ENCODE measurements around the gene KRT79.

Gene KRT79

DNA sequence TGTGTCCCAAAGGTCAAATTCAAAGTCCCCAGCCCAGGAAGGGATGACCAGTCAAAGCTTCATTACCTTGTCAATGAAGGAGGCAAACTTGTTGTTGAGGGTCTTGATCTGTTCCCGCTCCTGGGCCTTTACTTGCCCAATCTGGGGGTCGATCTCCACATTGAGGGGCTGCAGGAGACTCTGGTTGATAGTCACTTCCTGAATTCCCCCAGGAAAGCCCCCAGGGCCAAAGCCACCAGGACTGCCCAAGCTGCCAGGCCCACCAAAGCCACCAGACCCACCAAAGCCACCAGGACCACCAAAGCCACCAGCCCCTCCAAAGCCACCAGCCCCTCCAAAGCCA lies 38.8 kb downstream of the KRT79 start:
- in situ Hi-C loops (cut with MboI; ENCODE audit: low sequenced_read_pairs), result loop anchor here (10.0 kb wide), 1 partner anchor 69 kb away; no protein-coding TSS in a partner anchor

GRCh38 chr12:52794479-52795331 lies 39.4 kb downstream of the KRT79 start:
- in situ Hi-C loops (cut with MboI; ENCODE audit: low sequenced_read_pairs), result loop anchor here (10.0 kb wide), 1 partner anchor 70 kb away; no protein-coding TSS in a partner anchor

DNA sequence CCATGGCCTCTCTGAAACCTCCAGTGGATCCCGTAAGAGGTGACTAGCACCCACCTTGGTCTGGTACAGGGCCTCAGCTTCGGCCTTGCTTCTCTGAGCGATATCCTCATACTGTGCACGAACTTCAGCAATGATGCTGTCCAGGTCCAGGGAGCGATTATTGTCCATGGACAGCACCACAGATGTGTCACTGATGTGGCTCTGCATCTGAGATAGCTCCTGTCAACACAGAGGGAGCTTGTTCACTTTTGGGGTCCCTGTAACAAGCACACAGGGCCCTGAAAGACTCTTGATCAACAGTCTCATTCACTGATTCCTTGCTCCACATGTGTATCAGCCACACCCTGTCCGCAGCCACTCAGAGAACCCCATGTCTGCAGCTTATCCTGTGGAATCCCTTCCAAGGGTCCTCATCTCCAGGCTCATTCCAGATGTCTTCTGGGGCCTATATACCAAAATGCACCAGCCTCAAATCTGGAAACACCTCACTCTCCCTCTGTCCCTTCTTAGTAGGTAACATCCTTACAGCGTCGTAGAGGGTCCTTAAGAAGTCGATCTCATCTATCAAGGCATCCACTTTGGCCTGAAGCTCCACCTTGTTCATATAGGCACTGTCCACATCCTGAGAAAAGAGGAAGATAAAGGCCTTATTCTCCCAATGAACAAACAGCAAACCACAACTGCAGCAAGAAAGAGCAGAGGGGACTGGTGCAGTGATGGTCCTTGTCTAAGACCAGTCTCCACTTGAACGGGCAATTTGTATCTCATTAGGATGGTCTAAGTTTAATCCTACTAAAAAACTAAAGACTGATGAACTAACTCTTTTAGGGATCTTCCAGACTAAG lies 41.7 kb downstream of the KRT79 start:
- in situ Hi-C loops (cut with MboI; ENCODE audit: low sequenced_read_pairs), result loop anchor here (10.0 kb wide), 1 partner anchor 72 kb away; no protein-coding TSS in a partner anchor

- in situ Hi-C loops (cut with MboI; ENCODE audit: low sequenced_read_pairs), result loop anchor here (10.0 kb wide), 1 partner anchor 73 kb away; no protein-coding TSS in a partner anchor
Measured at GRCh38 chr12:52791271-52792184, 42.6 kb downstream of the KRT79 start.

GRCh38 chr12:52790427-52791270 lies 43.5 kb downstream of the KRT79 start:
- in situ Hi-C loops (cut with MboI; ENCODE audit: low sequenced_read_pairs), result loop anchor here (10.0 kb wide), 1 partner anchor 74 kb away; no protein-coding TSS in a partner anchor

GRCh38 chr12:52789637-52790426 lies 44.3 kb downstream of the KRT79 start:
- in situ Hi-C loops (cut with MboI; ENCODE audit: low sequenced_read_pairs), result loop anchor here (10.0 kb wide), 1 partner anchor 75 kb away; no protein-coding TSS in a partner anchor

GRCh38 chr12:52788876-52789636 lies 45.1 kb downstream of the KRT79 start:
- in situ Hi-C loops (cut with MboI; ENCODE audit: low sequenced_read_pairs), result no loop called here

DNA sequence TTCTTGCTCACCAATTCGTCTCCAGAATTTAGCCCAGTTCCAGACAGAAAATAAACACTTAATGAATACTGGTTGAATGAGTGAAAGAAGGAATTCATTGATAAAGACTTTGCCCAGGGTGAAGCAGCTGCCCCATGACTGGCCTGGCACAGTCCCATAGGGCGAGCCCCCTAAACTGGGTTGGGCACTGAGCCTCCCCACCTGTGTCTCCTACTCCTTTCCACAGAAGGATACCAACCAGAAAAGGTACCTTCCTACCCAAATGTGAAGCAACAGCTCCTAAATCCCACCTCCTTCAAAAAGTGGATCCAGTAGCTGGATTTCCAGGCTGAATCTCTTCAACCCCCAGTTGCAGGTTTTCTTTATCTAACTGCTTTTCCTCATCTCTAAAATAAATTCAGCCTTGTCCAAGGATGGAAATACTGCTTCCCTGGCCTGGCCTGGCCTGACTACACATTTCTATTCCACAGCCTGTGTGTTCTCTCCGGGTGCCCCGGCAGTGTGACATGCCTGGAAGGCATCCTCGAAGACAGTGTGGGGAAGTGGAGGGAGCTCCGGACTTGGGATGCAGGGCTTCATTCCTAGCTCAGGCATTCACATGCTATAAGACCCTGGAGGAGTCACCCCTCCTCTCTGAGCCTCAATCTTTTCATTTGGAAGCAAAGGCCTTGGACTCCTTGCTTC lies 45.8 kb downstream of the KRT79 start:
- in situ Hi-C loops (cut with MboI; ENCODE audit: low sequenced_read_pairs), result no loop called here

GRCh38 chr12:52787324-52788191 lies 46.6 kb downstream of the KRT79 start:
- in situ Hi-C loops (cut with MboI; ENCODE audit: low sequenced_read_pairs), result no loop called here

GRCh38 chr12:52784909-52785308 lies 49.2 kb downstream of the KRT79 start:
- in situ Hi-C loops (cut with MboI; ENCODE audit: low sequenced_read_pairs), result no loop called here

DNA sequence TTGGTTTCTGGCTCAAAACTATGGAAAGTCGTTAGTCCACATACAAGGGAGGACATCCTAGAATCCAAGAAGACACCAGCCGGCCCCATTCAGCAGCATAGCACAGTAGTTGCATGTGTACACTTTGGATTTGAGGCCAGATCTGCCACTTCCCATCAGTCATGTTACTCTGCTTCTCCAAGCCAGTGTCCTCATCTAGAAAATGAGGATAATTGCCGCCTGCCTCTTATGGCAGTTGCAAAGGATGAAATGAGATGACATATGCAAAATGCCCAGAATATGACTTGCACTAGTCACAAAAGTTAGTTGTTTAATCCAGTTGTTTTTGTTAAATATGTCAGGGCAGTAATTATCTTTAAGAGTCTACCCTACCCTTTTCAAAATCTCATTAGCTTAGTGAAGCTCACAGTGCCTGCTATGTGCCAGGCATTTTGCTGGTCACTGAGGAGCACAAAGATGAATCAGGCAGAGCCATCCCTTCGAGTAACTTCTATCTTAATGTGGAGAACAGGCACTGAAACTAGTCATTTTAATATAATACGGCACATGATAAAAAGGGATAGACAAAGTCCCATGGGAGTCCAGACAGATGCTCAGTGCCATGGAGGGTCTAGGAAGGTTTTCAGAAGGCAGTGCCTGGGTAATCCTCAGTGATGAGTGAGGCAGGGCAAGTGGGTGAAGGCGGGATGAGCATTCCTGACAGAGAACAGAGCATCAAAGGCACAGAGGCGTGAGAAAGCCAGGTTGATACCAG lies 50.4 kb downstream of the KRT79 start:
- in situ Hi-C loops (cut with MboI; ENCODE audit: low sequenced_read_pairs), result no loop called here

GRCh38 chr12:52782502-52782901 lies 51.6 kb downstream of the KRT79 start:
- in situ Hi-C loops (cut with MboI; ENCODE audit: low sequenced_read_pairs), result no loop called here

GRCh38 chr12:52781399-52782082 lies 52.6 kb downstream of the KRT79 start:
- in situ Hi-C loops (cut with MboI; ENCODE audit: low sequenced_read_pairs), result no loop called here

DNA sequence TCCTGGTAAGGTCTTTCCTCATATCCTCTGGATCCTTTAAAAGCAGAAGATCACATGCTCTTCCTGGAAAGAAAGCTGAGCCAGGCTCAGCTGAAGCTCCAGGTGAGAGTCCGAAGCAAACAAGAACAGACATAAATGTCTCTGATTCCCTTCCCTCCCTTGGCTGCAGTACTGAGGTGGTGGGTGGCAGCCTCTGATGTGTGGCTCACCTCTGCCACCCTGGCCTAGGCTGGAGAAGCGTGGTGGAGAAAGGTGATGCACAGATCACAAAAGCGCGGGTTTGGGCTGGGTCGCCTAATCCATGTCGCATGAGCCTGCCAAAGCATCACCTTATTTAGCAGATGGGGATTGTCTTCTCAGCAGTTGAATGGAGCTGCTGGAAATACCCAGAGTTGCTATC lies 54.2 kb downstream of the KRT79 start:
- in situ Hi-C loops (cut with MboI; ENCODE audit: low sequenced_read_pairs), result no loop called here

DNA sequence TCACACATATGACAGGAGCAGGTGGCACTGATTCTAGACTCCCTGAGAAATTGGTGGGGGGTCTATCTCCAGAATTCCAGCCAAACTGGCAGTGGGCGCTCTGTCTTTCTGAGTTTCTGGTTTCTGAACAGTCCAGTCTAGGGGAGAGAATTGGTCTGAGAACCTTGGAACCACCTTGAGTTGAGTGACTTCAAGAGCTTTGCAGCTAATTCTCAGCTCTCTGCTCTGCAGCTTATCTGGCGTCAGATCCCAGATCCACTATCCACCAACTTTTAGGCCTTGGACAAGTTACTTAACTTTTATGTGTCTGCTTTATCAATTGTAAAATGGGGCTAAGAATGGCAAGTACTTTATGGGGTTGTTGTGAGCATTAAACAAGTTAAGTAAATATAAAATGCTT lies 55.3 kb downstream of the KRT79 start:
- in situ Hi-C loops (cut with MboI; ENCODE audit: low sequenced_read_pairs), result no loop called here

Data from HL-60/S4 treated with phorbol 12-myristate 13-acetate at 8.2 ng/mL for 4 days and 3 days (cell line).